ENCODE data around the gene TIE1. TPM values are rescaled to one million over a fixed set of nuclear protein-coding genes. Genes with fewer than 3 reads are reported as not detected.

TIE1 gene
- total and polyA plus RNA-seq, 2 donors (not counting 1 experiment from before 2014, with no cell fraction given): 0.02 TPM; not detected in 1

GRCh38 chr1:43345120-43345519 lies 44.3 kb downstream of the TIE1 start:
- Histone ChIP-seq H4K20me1 (ENCODE audit: control insufficient read depth, extremely low read depth, insufficient read depth, low read length) (no peaks in the 10 kb centered on the region), H2AFZ (ENCODE audit: low read length) (no peak overlapping the region), H3K9me3 (ENCODE audit: control insufficient read depth, insufficient read depth, low read depth, low read length) (no peaks in the 10 kb centered on the region), H3K79me2 (ENCODE audit: control insufficient read depth, insufficient read depth, low read length) (no peaks in the 10 kb centered on the region), H3K9ac (ENCODE audit: insufficient read depth, low read length) (no peak overlapping the region), H3K4me3 (replicated peaks in 1 of 4; ENCODE audit: control extremely low read depth in 1 of 4, insufficient read depth in 1 of 4, low read depth in 3 of 4, low read length in 4 of 4) (no peak overlapping the region), H3K27ac (ENCODE audit: insufficient read depth, low read length) (no peak overlapping the region), H3K27me3 (ENCODE audit: control insufficient read depth, insufficient read depth, low read length) (peaks cover 13% of the 10 kb centered on the region), H3K36me3 (ENCODE audit: control insufficient read depth, insufficient read depth, low read length) (no peaks in the 10 kb centered on the region), H3K4me2 (ENCODE audit: extremely low read depth, insufficient read depth, low read length) (no peak overlapping the region), H3K4me1 (ENCODE audit: control insufficient read depth, extremely low read depth, insufficient read depth, low read length) (peaks cover under 1% of the 10 kb centered on the region)
- no peak for DNase-seq (ENCODE audit: low read depth in 2 of 2)
- TF ChIP-seq EZH2 (IDR thresholded peaks at IDR 0.05; ENCODE audit: low read length, missing control alignments): no peak

- Histone ChIP-seq H3K4me3 (replicated peaks in 1 of 4; ENCODE audit: control extremely low read depth in 1 of 4, insufficient read depth in 1 of 4, low read depth in 3 of 4, low read length in 4 of 4) (no peak overlapping the region), H4K20me1 (ENCODE audit: control insufficient read depth, extremely low read depth, insufficient read depth, low read length) (no peaks in the 10 kb centered on the region), H3K27ac (ENCODE audit: insufficient read depth, low read length) (no peak overlapping the region), H3K79me2 (ENCODE audit: control insufficient read depth, insufficient read depth, low read length) (no peaks in the 10 kb centered on the region), H3K4me1 (ENCODE audit: control insufficient read depth, extremely low read depth, insufficient read depth, low read length) (peaks cover 2% of the 10 kb centered on the region), H3K36me3 (ENCODE audit: control insufficient read depth, insufficient read depth, low read length) (no peaks in the 10 kb centered on the region), H3K9ac (ENCODE audit: insufficient read depth, low read length) (no peak overlapping the region), H2AFZ (ENCODE audit: low read length) (no peak overlapping the region), H3K9me3 (ENCODE audit: control insufficient read depth, insufficient read depth, low read depth, low read length) (no peaks in the 10 kb centered on the region), H3K27me3 (ENCODE audit: control insufficient read depth, insufficient read depth, low read length) (peaks cover 9% of the 10 kb centered on the region), H3K4me2 (ENCODE audit: extremely low read depth, insufficient read depth, low read length) (no peak overlapping the region)
- TF ChIP-seq, protein P1, sequence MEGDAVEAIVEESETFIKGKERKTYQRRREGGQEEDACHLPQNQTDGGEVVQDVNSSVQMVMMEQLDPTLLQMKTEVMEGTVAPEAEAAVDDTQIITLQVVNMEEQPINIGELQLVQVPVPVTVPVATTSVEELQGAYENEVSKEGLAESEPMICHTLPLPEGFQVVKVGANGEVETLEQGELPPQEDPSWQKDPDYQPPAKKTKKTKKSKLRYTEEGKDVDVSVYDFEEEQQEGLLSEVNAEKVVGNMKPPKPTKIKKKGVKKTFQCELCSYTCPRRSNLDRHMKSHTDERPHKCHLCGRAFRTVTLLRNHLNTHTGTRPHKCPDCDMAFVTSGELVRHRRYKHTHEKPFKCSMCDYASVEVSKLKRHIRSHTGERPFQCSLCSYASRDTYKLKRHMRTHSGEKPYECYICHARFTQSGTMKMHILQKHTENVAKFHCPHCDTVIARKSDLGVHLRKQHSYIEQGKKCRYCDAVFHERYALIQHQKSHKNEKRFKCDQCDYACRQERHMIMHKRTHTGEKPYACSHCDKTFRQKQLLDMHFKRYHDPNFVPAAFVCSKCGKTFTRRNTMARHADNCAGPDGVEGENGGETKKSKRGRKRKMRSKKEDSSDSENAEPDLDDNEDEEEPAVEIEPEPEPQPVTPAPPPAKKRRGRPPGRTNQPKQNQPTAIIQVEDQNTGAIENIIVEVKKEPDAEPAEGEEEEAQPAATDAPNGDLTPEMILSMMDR (conservative IDR thresholded peaks at IDR 0.05 in 1 of 2, IDR thresholded peaks at IDR 0.05 in 1 of 2; ENCODE audit: low read depth in 1 of 2, low read length in 2 of 2): no peak
- TF ChIP-seq EZH2 (IDR thresholded peaks at IDR 0.05; ENCODE audit: low read length, missing control alignments): no peak
- DNase-seq (ENCODE audit: low read depth in 2 of 2): no peak
These were observed 45.9 kb downstream of the TIE1 start for GRCh38 chr1:43346636-43347035.

DNA sequence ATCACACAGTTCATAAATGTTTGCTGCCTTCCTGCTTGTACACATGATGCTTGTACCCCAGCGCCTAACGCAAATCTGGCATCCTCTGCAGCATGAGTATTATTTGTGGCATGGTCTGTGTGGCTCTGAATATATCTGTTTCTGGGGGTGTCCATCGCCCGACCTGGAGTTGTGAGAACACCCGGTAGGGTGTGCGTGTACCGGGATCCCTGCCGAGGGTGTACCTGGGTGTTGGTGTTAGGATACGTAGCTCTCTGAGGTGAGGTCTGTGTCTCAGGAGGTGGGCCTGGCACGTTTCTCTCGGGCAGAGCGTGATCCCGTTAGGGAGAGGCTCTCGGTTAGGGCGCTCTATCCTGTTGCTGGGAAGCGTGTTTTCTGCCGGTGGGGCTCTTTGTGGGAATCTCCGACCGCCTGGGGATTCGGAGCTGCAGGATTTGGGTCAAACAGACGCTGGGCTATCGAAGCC lies 47.6 kb downstream of the TIE1 start:
- DNase-seq (ENCODE audit: low read depth in 2 of 2): no peak
- no peak overlapping the region for H3K27ac ChIP-seq (ENCODE audit: insufficient read depth, low read length)
- peak overlapping the region; percentile 66 for H3K4me2 ChIP-seq (ENCODE audit: extremely low read depth, insufficient read depth, low read length)
- H4K20me1 ChIP-seq (ENCODE audit: control insufficient read depth, extremely low read depth, insufficient read depth, low read length): no peaks in the 10 kb centered on the region
- H3K36me3 ChIP-seq (ENCODE audit: control insufficient read depth, insufficient read depth, low read length): no peaks in the 10 kb centered on the region
- no peak overlapping the region for H3K9ac ChIP-seq (ENCODE audit: insufficient read depth, low read length)
- no peaks in the 10 kb centered on the region for H3K79me2 ChIP-seq (ENCODE audit: control insufficient read depth, insufficient read depth, low read length)
- peak overlapping the region; percentile 45 for H2AFZ ChIP-seq (ENCODE audit: low read length)
- no peaks in the 10 kb centered on the region for H3K9me3 ChIP-seq (ENCODE audit: control insufficient read depth, insufficient read depth, low read depth, low read length)
- TF ChIP-seq, protein P1 (conservative IDR thresholded peaks at IDR 0.05 in 1 of 2, IDR thresholded peaks at IDR 0.05 in 1 of 2; ENCODE audit: low read depth in 1 of 2, low read length in 2 of 2): no peak
- peak; percentile 38 for TF ChIP-seq EZH2 (IDR thresholded peaks at IDR 0.05; ENCODE audit: low read length, missing control alignments)
- H3K4me3 ChIP-seq (replicated peaks in 1 of 4; ENCODE audit: control extremely low read depth in 1 of 4, insufficient read depth in 1 of 4, low read depth in 3 of 4, low read length in 4 of 4): peak overlapping the region; percentile 28 to 58 (median 30)
- H3K4me1 ChIP-seq (ENCODE audit: control insufficient read depth, extremely low read depth, insufficient read depth, low read length): peaks cover 2% of the 10 kb centered on the region
- peaks cover 9% of the 10 kb centered on the region for H3K27me3 ChIP-seq (ENCODE audit: control insufficient read depth, insufficient read depth, low read length)
